Gastroesophageal sphincter (tissue), 3 donors: Measurements from ENCODE around the gene GRK4.

Source experiments
- CTCF ChIP-seq, 4 experiments: fragments of 200-600 bp in 2 of 4; fragments of 450-650 bp in 2 of 4; sonication (generic) in 1 of 4; IDR thresholded peaks; one replicate each; pipeline ENCODE4 v1.5.1; 2017 to 2019; ENCODE audit warnings: antibody characterized with exemption in 4 of 4, mild to moderate bottlenecking in 2 of 4, moderate library complexity in 2 of 4
- EP300 ChIP-seq: sonication (generic); formaldehyde crosslinking; IDR thresholded peaks from one replicate; pipeline ENCODE4 v1.6.1; 2017; ENCODE audit warnings: antibody characterized with exemption, mild to moderate bottlenecking
- POLR2A ChIP-seq, 2 donors: fragments of 450-650 bp; IDR thresholded peaks; one replicate each; pipeline ENCODE4 v1.6.1; 2017; ENCODE audit warnings: antibody characterized with exemption in 2 of 2, mild to moderate bottlenecking in 2 of 2, moderate library complexity in 1 of 2
- POLR2AphosphoS5 ChIP-seq: sonication (generic); formaldehyde crosslinking; IDR thresholded peaks from one replicate; pipeline ENCODE4 v1.6.1; 2017; ENCODE audit warnings: antibody characterized with exemption

GRCh38 chr4:3074846-3075651 lies 111.7 kb downstream of the GRK4 start:
- TF ChIP-seq CTCF (IDR thresholded peaks at IDR 0.05): no peak
- no peak for TF ChIP-seq POLR2AphosphoS5
- no peak for TF ChIP-seq POLR2A (IDR thresholded peaks at IDR 0.05)
- TF ChIP-seq EP300: no peak
